Neutrophil (primary cell): ENCODE results near the gene JAKMIP3.

Experiments used
- H3K27ac ChIP-seq: fragments of 200-600 bp; sonication (generic); 2 replicates; pipeline ENCODE4 v1.5.1; 2016; ENCODE audit warnings: mild to moderate bottlenecking, moderate library complexity
- H3K27me3 ChIP-seq: fragments of 200-600 bp; sonication (generic); 2 replicates; pipeline ENCODE4 v1.6.0; 2016; ENCODE audit warnings: mild to moderate bottlenecking
- H3K36me3 ChIP-seq: fragments of 200-600 bp; sonication (generic); 2 replicates; pipeline ENCODE4 v1.5.1; 2017
- H3K4me1 ChIP-seq, 2 experiments: fragments of 200-600 bp in 1 of 2; sonication (generic) in 1 of 2; 1 replicate in 1 of 2; 2 replicates in 1 of 2; pipeline versions ENCODE4 v1.5.1 to v1.6.1; 2013 to 2016; ENCODE audit warnings: low read depth in 1 of 2, low read length in 1 of 2, mild to moderate bottlenecking in 1 of 2, moderate library complexity in 1 of 2; ENCODE audit not compliant: control insufficient read depth in 1 of 2, insufficient read depth in 1 of 2
- H3K4me3 ChIP-seq, 2 experiments: fragments of 200-600 bp in 1 of 2; sonication (generic) in 1 of 2; 1 replicate in 1 of 2; 2 replicates in 1 of 2; pipeline ENCODE4 v1.5.1; 2013 to 2016; ENCODE audit warnings: low read depth in 1 of 2, low read length in 1 of 2, mild to moderate bottlenecking in 1 of 2, moderate library complexity in 1 of 2
- H3K9me3 ChIP-seq: fragments of 200-600 bp; sonication (generic); 2 replicates; pipeline ENCODE4 v1.5.1; 2016
- CTCF ChIP-seq: fragments of 200-600 bp; sonication (generic); IDR thresholded peaks from 2 replicates; pipeline ENCODE4 v1.5.1; 2016; ENCODE audit warnings: antibody characterized with exemption

The JAKMIP3 gene

GRCh38 chr10:132066186-132066585, 440 bp downstream of the JAKMIP3 start:
- no peak overlapping the region for H3K4me3 ChIP-seq
- no peaks in the 10 kb centered on the region for H3K4me1 ChIP-seq
- peaks cover 47% of the 10 kb centered on the region for H3K27me3 ChIP-seq
- no peak for TF ChIP-seq CTCF
- H3K27ac ChIP-seq = no peak overlapping the region
- no peaks in the 10 kb centered on the region for H3K36me3 ChIP-seq
- no peaks in the 10 kb centered on the region for H3K9me3 ChIP-seq

GRCh38 chr10:132066812-132067211, 1.1 kb downstream of the JAKMIP3 start:
- Histone ChIP-seq H3K36me3 (no peaks in the 10 kb centered on the region), H3K9me3 (no peaks in the 10 kb centered on the region), H3K27ac (no peak overlapping the region), H3K4me3 (no peak overlapping the region), H3K27me3 (peaks cover 47% of the 10 kb centered on the region), H3K4me1 (no peaks in the 10 kb centered on the region)
- no peak for TF ChIP-seq CTCF

- TF ChIP-seq CTCF = no peak
- peaks cover 36% of the 10 kb centered on the region for H3K27me3 ChIP-seq
- no peaks in the 10 kb centered on the region for H3K9me3 ChIP-seq
- H3K4me1 ChIP-seq = no peaks in the 10 kb centered on the region
- H3K4me3 ChIP-seq = no peak overlapping the region
- H3K27ac ChIP-seq = no peak overlapping the region
- no peaks in the 10 kb centered on the region for H3K36me3 ChIP-seq
Observed at GRCh38 chr10:132068431-132069121, 2.8 kb downstream of the JAKMIP3 start.

GRCh38 chr10:132069122-132069848, 3.5 kb downstream of the JAKMIP3 start:
- no peak overlapping the region for H3K4me3 ChIP-seq
- no peaks in the 10 kb centered on the region for H3K36me3 ChIP-seq
- H3K9me3 ChIP-seq = no peaks in the 10 kb centered on the region
- no peak overlapping the region for H3K27ac ChIP-seq
- TF ChIP-seq CTCF = no peak
- H3K27me3 ChIP-seq = peaks cover 30% of the 10 kb centered on the region
- no peaks in the 10 kb centered on the region for H3K4me1 ChIP-seq

GRCh38 chr10:132069849-132070182, 4.1 kb downstream of the JAKMIP3 start:
- Histone ChIP-seq H3K27ac (no peak overlapping the region), H3K36me3 (no peaks in the 10 kb centered on the region), H3K4me3 (no peak overlapping the region), H3K4me1 (no peaks in the 10 kb centered on the region), H3K27me3 (peaks cover 25% of the 10 kb centered on the region), H3K9me3 (no peaks in the 10 kb centered on the region)
- TF ChIP-seq CTCF = no peak
